ENCODE measurements around the gene EAF1.

- TF ChIP-seq CTCF (IDR thresholded peaks at IDR 0.05): no peak
- no peak for TF ChIP-seq EZH2 (IDR thresholded peaks at IDR 0.05; ENCODE audit: borderline replicate concordance, insufficient read depth, low read depth, low read length, poor library complexity, severe bottlenecking)
These were observed 38.6 kb downstream of the EAF1 start for GRCh38 chr3:15465876-15466585.

Data from B cell (primary cell).